Skin of body (tissue), 2 donors: Measurements from ENCODE around the gene CHST12. TPM values are rescaled to one million over a fixed set of nuclear protein-coding genes. Genes with fewer than 3 reads are reported as not detected.
"Not testable (repeated sequence)": the region's sequence is repeated elsewhere in the genome, so short reads cannot be mapped to it uniquely, and the experiment has no call there.

Experiments used
- DNase-seq: peaks from one replicate; lab custom pipeline; 2025; lab: John Stamatoyannopoulos, UW
- total RNA-seq: library from RNA; depleted of rRNA; stranded (reverse); fragments of >200 nt; gene quantifications from one replicate; pipeline ENCODE4 v1.2.3, GENCODE V29; 2014

The CHST12 gene
- total RNA-seq, 1 donor from 2014 or later, result 3.7 TPM

DNA sequence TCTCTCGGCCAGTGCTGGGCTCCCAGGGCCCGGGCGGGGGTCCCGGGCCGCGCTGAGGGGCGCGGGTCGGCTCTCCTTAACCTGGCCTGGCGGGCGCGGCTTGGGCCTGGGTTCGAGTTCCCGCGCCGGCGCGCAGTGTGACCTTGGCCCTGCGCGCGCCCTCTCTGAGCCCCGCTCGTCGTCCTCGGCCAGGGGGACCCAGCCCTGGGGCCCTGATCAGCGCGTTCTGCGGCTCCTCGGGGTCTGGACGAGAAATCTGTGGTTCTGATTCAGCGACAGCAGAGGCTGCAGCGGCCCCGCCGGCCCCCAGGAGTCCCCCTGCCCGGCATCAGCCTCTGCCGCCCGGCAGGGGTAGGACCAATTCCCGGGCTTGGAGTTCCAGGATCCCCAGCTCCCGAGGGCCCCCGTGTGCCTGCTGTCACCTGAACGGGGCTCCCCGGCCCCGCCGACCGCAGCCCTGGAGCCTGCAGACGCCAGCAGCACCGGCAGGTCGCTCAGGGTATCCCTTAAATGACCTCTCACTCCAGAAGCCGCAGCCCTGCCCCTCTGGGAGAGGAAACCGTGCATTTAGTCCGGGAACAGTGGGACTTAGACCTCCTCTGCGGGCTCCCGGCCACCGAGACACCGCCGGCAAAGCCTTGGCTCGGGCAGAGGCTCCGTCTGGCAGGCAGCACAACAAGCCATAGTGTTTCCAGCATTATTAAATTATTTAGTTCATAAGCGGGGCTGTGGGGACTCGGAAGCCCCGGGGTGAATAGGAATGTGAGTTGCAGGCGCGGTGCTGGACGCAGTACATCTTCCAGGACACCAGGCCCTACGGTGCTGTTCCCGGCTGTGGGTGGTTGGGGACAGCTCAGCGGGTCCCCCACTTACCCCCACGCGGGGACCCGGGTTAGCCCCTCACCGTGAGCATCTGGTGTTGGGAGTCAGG lies 572 bp downstream of the CHST12 start:
- DNase-seq, result no peak

DNA sequence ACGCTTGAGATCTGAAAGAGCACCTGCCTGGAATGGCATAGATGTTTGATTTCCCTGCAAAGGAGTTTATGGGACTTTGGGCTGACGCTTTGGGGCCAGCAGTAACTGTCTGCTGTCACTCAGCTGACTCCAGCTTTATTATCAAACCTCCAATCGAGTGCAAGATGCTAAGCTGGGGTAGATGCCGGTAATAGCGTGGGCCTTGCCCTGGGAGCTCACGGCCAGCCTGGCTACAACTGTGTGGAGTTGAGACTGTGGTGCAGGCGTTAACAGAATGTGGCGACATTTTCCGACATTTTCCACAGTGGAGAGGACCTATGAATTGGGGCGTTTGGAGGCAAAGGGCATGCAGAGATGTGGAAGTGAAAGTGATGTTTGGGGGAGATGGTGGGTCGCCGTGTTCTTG lies 1.3 kb downstream of the CHST12 start:
- no peak for DNase-seq

DNA sequence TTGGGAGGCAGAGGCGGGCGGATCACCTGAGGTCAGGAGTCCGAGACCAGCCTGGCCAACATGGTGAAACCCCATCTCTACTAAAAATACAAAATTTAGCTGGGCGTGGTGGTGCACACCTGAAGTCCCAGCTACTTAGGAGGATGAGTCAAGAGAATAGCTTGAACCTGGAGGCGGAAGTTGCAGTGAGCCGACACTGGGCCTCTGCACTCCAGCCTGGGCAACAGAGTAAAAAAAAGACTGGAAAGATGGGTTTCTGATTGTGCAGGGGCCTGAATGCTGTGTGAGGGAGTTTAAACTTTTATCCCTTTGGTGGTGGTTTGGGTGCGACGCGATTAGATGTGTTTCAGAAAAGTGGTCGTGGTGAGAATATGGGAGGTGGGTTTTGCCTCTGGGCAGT lies 1.8 kb downstream of the CHST12 start:
- DNase-seq, result no peak

DNA sequence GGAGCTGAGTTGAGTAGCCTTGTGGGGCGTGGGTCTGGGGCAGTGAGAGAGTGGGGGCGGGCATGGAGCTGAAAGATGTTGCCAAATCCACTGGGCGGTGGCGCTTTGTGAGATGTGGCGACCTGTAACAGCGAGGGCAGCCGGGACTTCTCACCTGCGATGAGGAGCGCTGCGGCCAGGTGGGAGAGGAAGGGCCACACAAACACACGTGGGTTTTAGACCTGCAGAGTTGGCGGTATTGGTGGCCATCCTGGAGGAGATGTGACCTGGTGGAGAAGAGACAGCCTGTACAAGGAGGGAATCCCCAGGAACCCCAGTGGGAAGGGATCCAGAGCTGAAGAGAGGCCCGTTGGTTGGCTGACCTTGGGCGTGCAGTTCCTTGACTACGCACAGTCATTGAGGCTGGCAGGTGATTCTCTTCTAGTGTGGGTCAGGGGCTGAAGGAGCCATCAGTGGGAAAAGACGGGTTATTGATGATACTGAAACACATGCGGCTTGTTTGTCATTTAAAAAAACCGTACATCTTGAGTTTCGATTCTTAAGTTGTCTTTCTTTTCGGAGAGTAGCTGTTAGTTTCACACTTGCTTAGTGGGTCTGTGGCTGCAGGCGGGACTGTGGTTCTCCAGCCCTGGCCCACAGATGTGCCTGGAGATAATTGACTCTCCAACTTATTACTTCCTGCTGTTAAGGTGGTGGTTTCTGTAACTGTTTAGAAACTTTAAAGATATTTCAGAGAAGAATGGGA lies 2.4 kb downstream of the CHST12 start:
- no peak for DNase-seq

DNA sequence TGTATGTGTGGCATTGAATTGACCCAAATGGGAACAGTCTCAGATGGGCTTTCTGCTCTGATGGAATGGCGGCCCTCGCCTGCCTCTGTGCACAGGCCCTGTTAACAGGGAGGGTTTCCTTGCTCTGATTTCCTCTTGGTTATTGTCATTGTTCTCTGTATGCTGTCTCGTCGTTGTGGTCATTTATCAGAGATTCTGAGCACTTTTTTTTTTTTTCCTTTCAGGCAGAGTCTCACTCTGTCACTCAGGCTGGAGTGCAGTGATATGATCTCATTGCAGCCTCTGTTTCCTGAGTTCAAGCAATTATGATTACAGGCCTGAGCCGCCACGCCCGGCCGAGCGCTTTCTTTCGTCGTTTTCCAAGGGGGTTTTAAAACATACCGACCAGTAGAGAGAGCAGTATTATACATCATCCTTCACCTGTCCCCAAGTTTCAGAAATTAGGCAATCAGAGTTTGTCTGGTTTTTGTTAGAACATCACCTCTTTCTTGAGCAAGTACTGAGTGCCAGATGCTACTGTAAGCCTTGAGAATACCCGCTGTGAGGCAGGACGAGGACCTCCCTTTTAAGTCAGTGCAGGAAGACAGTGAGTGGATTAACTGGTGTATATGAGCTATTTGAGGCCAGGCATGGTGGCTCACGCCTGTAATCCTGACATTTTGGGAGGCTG lies 6.5 kb downstream of the CHST12 start:
- DNase-seq, result no peak

DNA sequence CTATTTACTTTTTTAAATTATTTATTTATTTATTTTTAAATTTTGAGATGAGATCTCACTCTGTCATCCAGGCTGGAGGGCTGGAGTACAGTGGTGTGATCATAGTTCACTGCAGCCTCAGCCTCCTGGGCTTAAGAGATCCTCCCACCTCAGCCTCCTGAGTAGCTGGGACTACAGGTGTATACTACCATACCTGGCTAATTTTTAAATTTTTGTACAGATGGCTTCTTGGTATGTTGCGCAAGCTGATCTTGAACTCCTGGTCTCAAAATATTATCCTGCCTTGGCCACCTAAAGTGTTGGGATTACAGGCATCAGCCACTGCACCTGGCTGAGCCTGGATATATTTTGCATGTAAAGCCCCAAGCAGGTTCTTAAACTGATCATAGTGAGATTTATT lies 7.6 kb downstream of the CHST12 start:
- DNase-seq, result no peak

DNA sequence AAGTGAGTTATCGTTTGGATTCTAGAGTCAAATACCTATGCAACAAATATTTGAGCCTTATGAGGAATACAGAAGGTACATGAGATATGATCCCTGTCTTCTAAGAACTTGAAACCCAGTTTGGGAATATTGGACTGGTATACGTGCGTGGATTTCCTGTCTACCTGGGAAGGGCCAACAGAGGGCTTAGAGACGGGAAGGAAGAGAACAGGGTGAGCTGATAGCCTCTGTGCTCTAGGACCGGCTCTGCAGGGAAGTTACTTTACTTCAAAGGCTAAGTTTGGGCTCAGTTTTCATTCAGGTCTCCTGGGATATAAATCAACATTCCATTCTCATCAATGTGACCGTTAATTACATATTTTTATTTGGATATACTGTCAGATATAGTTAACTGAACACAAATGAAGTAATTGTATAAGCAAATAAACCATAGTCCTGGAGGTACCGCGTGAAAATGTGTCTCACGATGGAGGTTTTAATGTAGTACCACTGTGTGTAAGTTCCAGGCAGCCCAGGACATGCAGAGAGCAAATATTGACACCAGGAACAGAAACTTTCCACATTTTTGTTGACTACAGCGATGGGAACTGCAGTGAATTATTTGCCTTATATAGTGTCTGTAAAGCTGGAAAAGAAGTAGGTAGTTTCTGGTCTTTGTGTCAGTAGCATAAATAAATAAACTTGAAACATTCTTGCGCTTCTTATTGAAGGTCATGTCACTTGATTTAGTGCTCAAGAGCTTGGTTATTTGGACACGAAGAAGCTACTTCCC lies 8.6 kb downstream of the CHST12 start:
- no peak for DNase-seq

DNA sequence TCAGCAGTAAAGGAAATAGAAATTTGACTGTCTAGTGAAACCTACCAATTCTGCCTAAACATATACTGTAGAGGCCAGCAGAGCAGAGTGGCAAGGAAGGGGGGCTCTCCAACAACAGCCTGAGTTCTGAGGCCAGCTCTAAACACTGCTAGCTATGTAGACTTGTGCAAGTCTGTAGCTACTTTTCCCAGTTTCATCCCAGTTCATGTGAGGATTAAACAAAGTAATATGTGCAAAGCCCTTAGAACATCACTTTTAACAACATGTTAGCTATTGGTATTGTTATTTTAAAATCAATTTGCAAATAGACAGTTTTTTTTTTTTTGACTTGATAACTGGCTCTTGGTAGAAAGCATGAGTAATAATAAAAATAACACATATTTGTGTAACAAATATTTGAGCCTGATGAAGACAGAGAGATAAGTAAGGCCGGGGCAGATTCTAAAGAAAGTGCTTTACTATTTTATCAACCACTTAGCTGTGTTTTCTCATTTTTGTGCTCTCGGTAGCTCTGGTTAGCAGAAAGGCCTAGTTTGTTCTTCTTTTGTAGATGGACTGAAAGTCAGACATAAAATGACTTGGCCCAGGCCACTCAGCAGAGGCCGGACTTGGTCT lies 9.3 kb downstream of the CHST12 start:
- no peak for DNase-seq

DNA sequence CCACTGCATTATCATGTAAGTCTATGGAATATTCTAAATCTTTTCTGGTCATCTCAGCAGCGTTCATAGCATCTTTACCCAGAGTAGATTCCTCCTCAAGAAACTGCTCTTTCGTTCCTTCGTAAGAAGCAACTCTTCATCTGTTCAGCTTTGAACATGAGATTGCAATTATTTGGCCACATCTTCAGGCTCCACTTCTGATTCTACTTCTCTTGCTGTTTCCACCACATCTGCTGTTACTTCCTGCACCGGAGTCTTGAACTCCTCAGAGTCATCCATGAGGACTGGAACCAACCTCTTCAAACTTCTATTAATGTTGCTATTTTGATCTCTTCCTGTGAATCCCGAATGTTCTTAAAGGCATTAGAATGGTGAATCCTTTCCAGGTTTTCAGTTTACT lies 12.7 kb downstream of the CHST12 start:
- DNase-seq, result no peak

DNA sequence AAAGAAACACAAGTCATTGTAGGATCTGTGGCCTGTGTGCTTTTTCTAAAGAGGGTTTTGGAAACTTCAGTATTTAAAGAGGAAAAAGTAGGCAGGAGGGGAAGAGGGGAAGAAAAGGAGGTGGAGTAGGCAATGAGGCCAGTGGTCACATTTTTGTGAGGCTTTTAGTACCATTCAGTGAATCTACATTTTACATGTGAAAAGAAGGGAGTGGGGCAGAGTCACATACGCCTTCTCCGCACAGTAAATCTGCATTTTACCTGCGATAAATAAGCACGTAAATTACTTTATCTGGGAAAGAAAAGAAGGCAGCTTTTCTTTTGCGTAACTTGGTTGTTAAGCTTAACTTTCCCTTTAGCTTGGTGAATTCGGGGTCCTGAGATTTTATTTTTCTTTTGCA lies 13.2 kb downstream of the CHST12 start:
- DNase-seq, result no peak

DNA sequence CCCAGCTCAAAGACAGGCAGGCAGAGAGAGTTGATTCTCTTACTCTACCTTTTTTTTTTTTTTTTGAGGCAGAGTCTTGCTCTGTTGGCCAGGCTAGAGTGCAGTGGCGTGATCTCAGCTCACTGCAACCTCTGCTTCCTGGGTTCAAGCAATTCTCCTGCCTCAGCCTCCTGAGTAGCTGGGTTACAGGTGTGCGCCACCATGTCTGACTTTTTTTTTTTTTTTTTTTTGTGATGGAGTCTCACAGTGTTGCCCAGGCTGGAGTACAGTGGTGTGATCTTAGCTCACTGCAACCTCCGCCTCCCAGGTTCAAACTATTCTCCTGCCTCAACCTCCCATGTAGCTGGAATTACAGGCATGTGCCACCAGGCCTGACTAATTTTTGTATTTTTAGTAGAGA lies 13.8 kb downstream of the CHST12 start:
- not testable (repeated sequence) for DNase-seq

DNA sequence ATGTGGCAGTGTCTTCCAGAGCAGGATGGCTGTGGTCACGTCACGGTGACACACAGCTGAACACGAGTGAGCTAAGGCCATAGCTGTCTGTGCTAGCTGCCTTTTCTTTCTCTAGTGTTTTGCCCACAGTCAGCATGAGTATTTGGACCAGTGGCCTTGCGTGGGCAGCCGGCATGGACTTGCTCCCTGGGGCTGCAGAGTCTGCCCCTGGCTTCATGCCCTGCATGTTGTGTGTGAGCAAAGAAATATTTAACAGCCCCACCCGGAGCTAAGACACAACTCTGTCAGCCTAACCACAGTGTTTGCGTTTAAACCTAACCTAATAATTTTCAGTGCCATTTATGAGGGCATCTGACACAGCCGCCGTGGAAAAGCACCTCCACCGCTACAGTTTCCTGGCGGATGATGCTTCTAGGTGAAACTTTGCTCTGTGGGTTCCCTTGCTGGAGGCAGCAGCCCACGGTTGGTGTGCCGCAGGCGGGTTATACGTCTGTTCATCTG lies 14.6 kb downstream of the CHST12 start:
- no peak for DNase-seq

DNA sequence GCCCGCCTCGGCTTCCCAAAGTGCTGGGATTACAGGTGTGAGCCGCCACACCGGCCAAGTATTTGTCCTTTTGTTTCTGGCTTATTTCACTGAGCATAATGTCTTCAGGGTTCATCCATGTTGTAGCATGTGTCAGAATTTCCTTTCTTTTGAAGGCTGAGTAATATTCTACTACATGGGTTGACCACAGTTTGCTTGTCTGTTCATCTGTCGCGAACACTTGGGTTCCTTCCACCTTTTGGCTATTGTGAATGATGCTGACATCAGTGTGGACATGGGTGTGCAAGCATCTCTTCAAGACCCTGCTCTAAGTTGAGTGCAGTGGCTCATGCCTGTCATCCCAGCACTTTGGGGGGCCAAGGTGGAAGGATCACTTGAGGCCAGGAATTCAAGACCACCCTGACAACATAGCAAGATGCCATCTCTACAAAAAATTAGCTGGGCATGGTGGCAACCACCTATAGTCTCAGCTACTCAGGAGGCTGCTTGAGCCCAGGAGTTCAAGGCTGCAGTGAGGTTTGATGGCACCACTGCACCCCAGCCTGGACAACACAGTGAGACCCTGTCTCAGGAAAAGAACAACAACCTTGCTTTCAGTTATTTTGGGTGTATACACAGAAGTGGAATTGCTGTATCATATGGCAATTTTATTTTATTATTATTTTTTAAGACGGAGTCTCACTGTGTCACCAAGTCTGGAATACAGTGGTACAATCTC lies 17.0 kb downstream of the CHST12 start:
- no peak for DNase-seq

DNA sequence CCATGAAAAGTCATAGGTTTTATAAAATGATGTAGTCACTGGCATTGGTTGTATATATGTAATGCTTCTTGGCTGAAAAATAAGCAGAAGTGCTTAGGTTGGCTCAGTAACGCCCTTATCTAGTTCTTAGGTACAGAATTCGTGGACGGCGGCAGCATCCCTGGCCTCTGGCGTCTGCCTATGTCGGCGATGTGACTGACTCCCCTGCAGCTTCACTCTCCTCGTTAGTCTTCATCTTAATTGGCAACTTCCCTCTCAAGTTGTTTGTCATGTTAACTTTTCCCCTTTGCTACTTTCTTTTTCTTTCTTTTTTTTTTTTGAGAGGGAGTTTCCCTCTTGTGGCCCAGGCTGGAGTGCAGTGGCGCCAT lies 18.5 kb downstream of the CHST12 start:
- no peak for DNase-seq

DNA sequence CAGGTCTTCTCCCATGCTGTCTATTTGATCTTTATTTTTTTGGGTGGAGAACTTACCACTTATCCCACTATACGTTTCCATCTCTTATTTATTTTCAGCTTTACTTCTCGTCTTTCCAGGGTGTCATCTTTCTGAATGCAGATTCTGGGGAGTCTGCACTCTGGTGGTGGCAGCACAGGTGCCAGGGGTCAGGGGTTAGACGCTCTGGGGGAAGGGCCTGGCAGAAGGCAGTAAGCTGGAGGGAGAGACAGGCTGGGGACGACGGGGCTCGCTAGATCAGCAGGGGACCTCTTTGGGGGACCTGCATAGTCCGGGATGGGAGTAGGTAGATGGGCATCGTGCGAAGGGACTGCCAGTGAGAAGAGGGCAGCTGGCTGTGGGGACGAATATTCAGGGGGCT lies 22.3 kb downstream of the CHST12 start:
- no peak for DNase-seq

DNA sequence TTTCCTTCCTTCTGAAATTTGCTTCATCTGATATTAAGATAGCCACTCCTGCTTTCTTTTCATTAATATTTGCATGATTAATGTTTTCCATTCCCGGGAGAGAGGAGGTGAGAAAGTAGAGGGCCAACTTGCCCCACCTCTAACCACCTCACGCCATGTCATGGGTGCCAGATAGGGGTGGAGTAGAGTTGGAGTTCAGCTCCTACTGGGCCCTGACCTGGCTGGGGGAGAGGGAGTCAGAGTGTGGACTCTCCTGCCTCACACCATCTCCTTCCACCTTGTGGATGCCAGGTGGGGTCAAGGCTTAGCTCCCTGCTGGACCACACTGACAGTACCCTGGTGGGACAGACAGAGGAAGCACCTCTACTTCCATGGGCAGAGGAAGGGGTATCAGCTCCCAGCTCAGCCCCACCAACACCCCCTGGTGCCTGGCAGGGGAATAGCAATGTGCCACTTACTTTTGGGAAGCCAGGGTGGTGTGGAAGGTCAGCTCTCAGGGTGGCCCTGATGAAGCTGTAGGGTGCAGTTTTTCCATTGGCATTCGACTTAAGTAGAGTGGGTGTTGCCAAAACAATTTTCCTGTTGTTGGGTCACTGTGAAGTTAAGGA lies 28.0 kb downstream of the CHST12 start:
- no peak for DNase-seq

DNA sequence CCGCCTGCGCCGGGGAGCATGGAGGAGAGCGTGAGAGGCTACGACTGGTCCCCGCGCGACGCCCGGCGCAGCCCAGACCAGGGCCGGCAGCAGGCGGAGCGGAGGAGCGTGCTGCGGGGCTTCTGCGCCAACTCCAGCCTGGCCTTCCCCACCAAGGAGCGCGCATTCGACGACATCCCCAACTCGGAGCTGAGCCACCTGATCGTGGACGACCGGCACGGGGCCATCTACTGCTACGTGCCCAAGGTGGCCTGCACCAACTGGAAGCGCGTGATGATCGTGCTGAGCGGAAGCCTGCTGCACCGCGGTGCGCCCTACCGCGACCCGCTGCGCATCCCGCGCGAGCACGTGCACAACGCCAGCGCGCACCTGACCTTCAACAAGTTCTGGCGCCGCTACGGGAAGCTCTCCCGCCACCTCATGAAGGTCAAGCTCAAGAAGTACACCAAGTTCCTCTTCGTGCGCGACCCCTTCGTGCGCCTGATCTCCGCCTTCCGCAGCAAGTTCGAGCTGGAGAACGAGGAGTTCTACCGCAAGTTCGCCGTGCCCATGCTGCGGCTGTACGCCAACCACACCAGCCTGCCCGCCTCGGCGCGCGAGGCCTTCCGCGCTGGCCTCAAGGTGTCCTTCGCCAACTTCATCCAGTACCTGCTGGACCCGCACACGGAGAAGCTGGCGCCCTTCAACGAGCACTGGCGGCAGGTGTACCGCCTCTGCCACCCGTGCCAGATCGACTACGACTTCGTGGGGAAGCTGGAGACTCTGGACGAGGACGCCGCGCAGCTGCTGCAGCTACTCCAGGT lies 29.7 kb downstream of the CHST12 start:
- no peak for DNase-seq

DNA sequence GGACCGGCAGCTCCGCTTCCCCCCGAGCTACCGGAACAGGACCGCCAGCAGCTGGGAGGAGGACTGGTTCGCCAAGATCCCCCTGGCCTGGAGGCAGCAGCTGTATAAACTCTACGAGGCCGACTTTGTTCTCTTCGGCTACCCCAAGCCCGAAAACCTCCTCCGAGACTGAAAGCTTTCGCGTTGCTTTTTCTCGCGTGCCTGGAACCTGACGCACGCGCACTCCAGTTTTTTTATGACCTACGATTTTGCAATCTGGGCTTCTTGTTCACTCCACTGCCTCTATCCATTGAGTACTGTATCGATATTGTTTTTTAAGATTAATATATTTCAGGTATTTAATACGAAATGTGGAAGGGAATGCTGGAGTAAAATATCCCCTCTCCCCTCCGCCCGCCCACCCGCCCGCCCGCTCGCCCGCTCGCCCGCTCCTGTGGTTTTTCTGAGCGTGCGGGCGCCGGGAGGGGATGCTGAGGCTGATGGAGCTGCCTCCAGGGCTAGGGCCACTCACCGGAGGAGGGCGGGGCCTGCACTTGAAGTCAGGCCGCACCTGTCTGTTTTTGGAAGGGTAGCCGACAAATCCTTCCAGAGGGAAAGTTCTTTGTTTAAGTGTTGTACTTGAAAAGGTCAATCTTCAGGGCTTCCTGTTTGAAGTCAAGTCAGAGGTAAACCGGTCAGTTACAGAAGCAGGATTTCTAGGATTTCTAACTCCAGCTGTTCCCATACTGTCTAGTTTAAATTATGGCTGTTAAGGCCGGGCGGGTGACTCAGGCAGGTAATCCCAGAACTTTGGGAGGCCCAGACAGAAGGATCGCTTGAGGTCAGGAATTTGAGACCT lies 30.5 kb downstream of the CHST12 start:
- DNase-seq, result no peak
